NCI-H345 treated with DMSO at 0.1 percent for 48 hours (cell line): ENCODE results near the gene GNAL.

ENCODE experiments used
- DNase-seq: peaks from one replicate; lab custom pipeline; 2025; ENCODE audit not compliant: unreplicated experiment; lab: John Stamatoyannopoulos, UW

Gene GNAL

GRCh38 chr18:11802158-11802557, 113.1 kb downstream of the GNAL start:
- DNase-seq = no peak

GRCh38 chr18:11802586-11802985, 113.5 kb downstream of the GNAL start:
- DNase-seq = no peak

- DNase-seq = no peak
Measured at GRCh38 chr18:11807233-11807632, 118.2 kb downstream of the GNAL start.

GRCh38 chr18:11808001-11808855, 119.2 kb downstream of the GNAL start:
- no peak for DNase-seq

GRCh38 chr18:11809895-11810294, 120.8 kb downstream of the GNAL start:
- no peak for DNase-seq

- DNase-seq = no peak
Measured at GRCh38 chr18:11810379-11810778, 121.3 kb downstream of the GNAL start.

- no peak for DNase-seq
Measured at GRCh38 chr18:11811009-11811408, 121.9 kb downstream of the GNAL start.

GRCh38 chr18:11817229-11817628, 128.2 kb downstream of the GNAL start:
- DNase-seq = no peak

- DNase-seq = no peak
Measured at GRCh38 chr18:11818486-11819203, 129.6 kb downstream of the GNAL start.

GRCh38 chr18:11819938-11820337, 130.9 kb downstream of the GNAL start:
- no peak for DNase-seq

- no peak for DNase-seq
Measured at GRCh38 chr18:11820697-11821096, 131.6 kb downstream of the GNAL start.

GRCh38 chr18:11821208-11821607, 132.1 kb downstream of the GNAL start:
- no peak for DNase-seq

GRCh38 chr18:11821643-11822237, 132.7 kb downstream of the GNAL start:
- DNase-seq = no peak

GRCh38 chr18:11823545-11823944, 134.5 kb downstream of the GNAL start:
- no peak for DNase-seq

- no peak for DNase-seq
Measured at GRCh38 chr18:11826836-11827235, 137.8 kb downstream of the GNAL start.

- DNase-seq = no peak
Measured at GRCh38 chr18:11828786-11829432, 139.8 kb downstream of the GNAL start.

GRCh38 chr18:11830585-11830984, 141.5 kb downstream of the GNAL start:
- DNase-seq = no peak

GRCh38 chr18:11831921-11832320, 142.9 kb downstream of the GNAL start:
- no peak for DNase-seq

- DNase-seq = no peak
Measured at GRCh38 chr18:11834772-11835171, 145.7 kb downstream of the GNAL start.

GRCh38 chr18:11839556-11839955, 150.5 kb downstream of the GNAL start:
- no peak for DNase-seq

- DNase-seq = no peak
Measured at GRCh38 chr18:11840493-11840892, 151.4 kb downstream of the GNAL start.
